Progenitor cell of endocrine pancreas (in vitro differentiated cells): ENCODE measurements around the gene CD44. TPM values are rescaled to one million over a fixed set of nuclear protein-coding genes. Genes with fewer than 3 reads are reported as not detected.

Source experiments
- DNase-seq: peaks from one replicate; pipeline ENCODE4 v3.0.0; 2021; ENCODE audit warnings: low spot score; ENCODE audit not compliant: unreplicated experiment
- H3K27ac Mint-ChIP-seq: 2 replicates; pipeline ENCODE4 v1.8.0; 2021; ENCODE audit warnings: mild to moderate bottlenecking, moderate library complexity, mixed read lengths
- H3K27me3 Mint-ChIP-seq: 2 replicates; pipeline ENCODE4 v1.8.0; 2021; ENCODE audit warnings: mixed read lengths
- H3K36me3 Mint-ChIP-seq: 2 replicates; pipeline ENCODE4 v1.8.0; 2022; ENCODE audit warnings: mixed read lengths; ENCODE audit not compliant: insufficient read depth
- H3K4me1 Mint-ChIP-seq: 2 replicates; pipeline ENCODE4 v1.8.0; 2021; ENCODE audit warnings: low read depth, mixed read lengths
- H3K4me3 Mint-ChIP-seq: 2 replicates; pipeline ENCODE4 v1.8.0; 2021; ENCODE audit warnings: low read depth, mild to moderate bottlenecking, moderate library complexity, mixed read lengths
- H3K9me3 Mint-ChIP-seq: 2 replicates; pipeline ENCODE4 v1.8.0; 2021; ENCODE audit warnings: low read depth, mixed read lengths
- CTCF ChIP-seq: fragments of 200-600 bp; sonication (generic); IDR thresholded peaks from one replicate; pipeline ENCODE4 v1.5.0; 2021; ENCODE audit warnings: antibody characterized with exemption, mild to moderate bottlenecking; ENCODE audit not compliant: unreplicated experiment
- total RNA-seq: library from RNA; stranded (reverse); gene quantifications from 2 replicates; pipeline ENCODE4 v1.2.1, GENCODE V29; 2021

Gene CD44
- total RNA-seq, 1 donor from 2014 or later, result 1.9 TPM

GRCh38 chr11:35147235-35147634 is 8.3 kb downstream of the CD44 start:
- H3K4me3 Mint-ChIP-seq, result no peak overlapping the region
- no peak overlapping the region for H3K27ac Mint-ChIP-seq
- no peaks in the 10 kb centered on the region for H3K9me3 Mint-ChIP-seq
- H3K4me1 Mint-ChIP-seq, result peaks cover 5% of the 10 kb centered on the region
- H3K36me3 Mint-ChIP-seq, result no peaks in the 10 kb centered on the region
- TF ChIP-seq CTCF, result no peak
- DNase-seq, result no peak
- H3K27me3 Mint-ChIP-seq, result peaks cover 41% of the 10 kb centered on the region

GRCh38 chr11:35148163-35148837 is 9.3 kb downstream of the CD44 start:
- H3K27ac Mint-ChIP-seq, result no peak overlapping the region
- no peak overlapping the region for H3K4me3 Mint-ChIP-seq
- H3K4me1 Mint-ChIP-seq, result peaks cover 10% of the 10 kb centered on the region
- H3K27me3 Mint-ChIP-seq, result peaks cover 37% of the 10 kb centered on the region
- no peaks in the 10 kb centered on the region for H3K9me3 Mint-ChIP-seq
- no peak for TF ChIP-seq CTCF
- no peak for DNase-seq
- H3K36me3 Mint-ChIP-seq, result no peaks in the 10 kb centered on the region

GRCh38 chr11:35150454-35150853 is 11.5 kb downstream of the CD44 start:
- H3K27ac Mint-ChIP-seq, result no peak overlapping the region
- H3K4me3 Mint-ChIP-seq, result no peak overlapping the region
- H3K4me1 Mint-ChIP-seq, result peaks cover 10% of the 10 kb centered on the region
- no peaks in the 10 kb centered on the region for H3K9me3 Mint-ChIP-seq
- DNase-seq, result no peak
- no peak for TF ChIP-seq CTCF
- H3K36me3 Mint-ChIP-seq, result no peaks in the 10 kb centered on the region
- H3K27me3 Mint-ChIP-seq, result peaks cover 27% of the 10 kb centered on the region

- Mint-ChIP-seq H3K9me3 (no peaks in the 10 kb centered on the region), H3K36me3 (no peaks in the 10 kb centered on the region), H3K27ac (no peak overlapping the region), H3K27me3 (peaks cover 23% of the 10 kb centered on the region), H3K4me1 (peaks cover 10% of the 10 kb centered on the region), H3K4me3 (no peak overlapping the region)
- DNase-seq, result no peak
- TF ChIP-seq CTCF, result no peak
Measured at GRCh38 chr11:35151241-35151640, 12.3 kb downstream of the CD44 start.

GRCh38 chr11:35151683-35152280 is 12.8 kb downstream of the CD44 start:
- H3K36me3 Mint-ChIP-seq, result no peaks in the 10 kb centered on the region
- no peak overlapping the region for H3K4me3 Mint-ChIP-seq
- H3K27me3 Mint-ChIP-seq, result peaks cover 23% of the 10 kb centered on the region
- H3K4me1 Mint-ChIP-seq, result peaks cover 10% of the 10 kb centered on the region
- H3K27ac Mint-ChIP-seq, result no peak overlapping the region
- TF ChIP-seq CTCF, result no peak
- no peak for DNase-seq
- H3K9me3 Mint-ChIP-seq, result no peaks in the 10 kb centered on the region
